ENCODE data around the gene SCAMP4. TPM values are rescaled to one million over a fixed set of nuclear protein-coding genes. Genes with fewer than 3 reads are reported as not detected.

The SCAMP4 gene
- total and polyA plus RNA-seq, 2 of the 13 experiments (the other 11 are each of a cell fraction or from before 2014, with no cell fraction given) = 10.7 to 13.7 TPM

DNA sequence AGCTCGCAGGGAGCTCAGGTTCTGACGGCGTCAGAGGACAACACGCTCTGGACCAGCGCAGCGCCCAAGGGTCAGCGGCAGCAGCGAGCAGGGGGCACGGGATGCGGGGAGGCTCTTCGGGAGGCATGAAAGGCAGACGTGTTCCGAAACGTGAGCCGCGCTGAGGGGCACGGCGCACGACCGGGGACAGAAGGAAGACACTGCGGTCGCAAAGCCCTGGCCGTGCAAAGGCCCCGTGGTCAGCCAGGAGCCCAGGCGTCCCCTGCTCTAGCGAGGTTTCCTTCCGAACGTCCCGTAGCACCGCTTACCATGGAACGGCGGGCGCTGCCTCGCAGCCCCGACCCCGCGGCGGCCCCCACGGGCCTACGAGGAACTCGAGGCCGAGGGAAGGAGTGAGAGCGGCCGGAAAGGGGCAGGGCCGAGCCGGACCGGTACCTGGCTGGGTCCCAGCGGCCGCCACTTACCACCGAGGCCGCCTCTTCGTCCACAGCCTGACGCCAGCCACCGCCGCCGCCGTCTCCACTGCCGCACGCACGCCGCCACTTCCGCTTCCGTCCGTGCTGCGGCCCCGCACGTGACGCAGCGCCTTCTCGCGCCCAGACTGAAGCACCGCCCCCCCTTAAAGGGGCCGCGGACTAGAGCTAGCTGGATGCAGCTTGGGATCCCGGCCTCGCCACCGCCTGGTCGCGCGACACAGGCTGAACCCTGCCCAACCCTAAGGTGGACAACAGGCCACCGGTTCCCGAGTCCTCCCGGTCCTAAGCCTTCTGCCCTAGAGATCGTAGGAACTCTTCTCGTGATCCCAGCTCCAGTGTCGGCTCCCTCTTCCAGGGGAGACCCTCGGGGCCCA is 29.3 kb upstream of the SCAMP4 start (continued):
- TF ChIP-seq ZSCAN12 (CRISPR knock-in tag; IDR thresholded peaks at IDR 0.05) (0 out of 2 replicates have a peak, but pooled peaks have one; percentile 72), IRF2 (CRISPR knock-in tag; IDR thresholded peaks at IDR 0.05) (peak; percentile 92), PCBP2 (optimal IDR thresholded peaks at IDR 0.05; ENCODE audit: low read depth, low read length, poor library complexity, severe bottlenecking) (no peak), ZBTB20 (CRISPR knock-in tag; IDR thresholded peaks at IDR 0.05; ENCODE audit: borderline replicate concordance, low read depth) (no peak), SOX5 (CRISPR knock-in tag; IDR thresholded peaks at IDR 0.05; ENCODE audit: borderline replicate concordance) (peak; percentile 75), SP1 (IDR thresholded peaks at IDR 0.05) (no peak), SP1 (CRISPR knock-in tag; IDR thresholded peaks at IDR 0.05) (peak; percentile 96), ZNF24 (IDR thresholded peaks at IDR 0.05) (no peak), GATAD2A (CRISPR knock-in tag; IDR thresholded peaks at IDR 0.05) (no peak; the same call in none of the 2 replicates), ZNF367 (CRISPR knock-in tag; IDR thresholded peaks at IDR 0.05; ENCODE audit: borderline replicate concordance) (no peak), HMGXB4 (CRISPR knock-in tag; IDR thresholded peaks at IDR 0.05; ENCODE audit: borderline replicate concordance in 1 of 2, low read depth in 1 of 2) (peak; percentile 65 to 84), ZNF180 (CRISPR knock-in tag; IDR thresholded peaks at IDR 0.05; ENCODE audit: borderline replicate concordance, low read depth) (no peak), PTBP1 (IDR thresholded peaks at IDR 0.05; ENCODE audit: low read depth, low read length, poor library complexity, severe bottlenecking) (no peak), ZNF703 (CRISPR knock-in tag; IDR thresholded peaks at IDR 0.05; ENCODE audit: borderline replicate concordance) (no peak; the same call in 1 of the 2 replicates), CREB1 (IDR thresholded peaks at IDR 0.05) (peak; percentile 75), CREB1 (CRISPR knock-in tag; IDR thresholded peaks at IDR 0.05) (no peak; the same call in 1 of the 2 replicates), MYPOP (CRISPR knock-in tag; IDR thresholded peaks at IDR 0.05) (peak; percentile 98), STAT5B (CRISPR knock-in tag; IDR thresholded peaks at IDR 0.05) (no peak)
- TF ChIP-seq, protein P1, sequence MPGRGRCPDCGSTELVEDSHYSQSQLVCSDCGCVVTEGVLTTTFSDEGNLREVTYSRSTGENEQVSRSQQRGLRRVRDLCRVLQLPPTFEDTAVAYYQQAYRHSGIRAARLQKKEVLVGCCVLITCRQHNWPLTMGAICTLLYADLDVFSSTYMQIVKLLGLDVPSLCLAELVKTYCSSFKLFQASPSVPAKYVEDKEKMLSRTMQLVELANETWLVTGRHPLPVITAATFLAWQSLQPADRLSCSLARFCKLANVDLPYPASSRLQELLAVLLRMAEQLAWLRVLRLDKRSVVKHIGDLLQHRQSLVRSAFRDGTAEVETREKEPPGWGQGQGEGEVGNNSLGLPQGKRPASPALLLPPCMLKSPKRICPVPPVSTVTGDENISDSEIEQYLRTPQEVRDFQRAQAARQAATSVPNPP (CRISPR knock-in tag; IDR thresholded peaks at IDR 0.05) = no peak
- TF ChIP-seq, protein P2, sequence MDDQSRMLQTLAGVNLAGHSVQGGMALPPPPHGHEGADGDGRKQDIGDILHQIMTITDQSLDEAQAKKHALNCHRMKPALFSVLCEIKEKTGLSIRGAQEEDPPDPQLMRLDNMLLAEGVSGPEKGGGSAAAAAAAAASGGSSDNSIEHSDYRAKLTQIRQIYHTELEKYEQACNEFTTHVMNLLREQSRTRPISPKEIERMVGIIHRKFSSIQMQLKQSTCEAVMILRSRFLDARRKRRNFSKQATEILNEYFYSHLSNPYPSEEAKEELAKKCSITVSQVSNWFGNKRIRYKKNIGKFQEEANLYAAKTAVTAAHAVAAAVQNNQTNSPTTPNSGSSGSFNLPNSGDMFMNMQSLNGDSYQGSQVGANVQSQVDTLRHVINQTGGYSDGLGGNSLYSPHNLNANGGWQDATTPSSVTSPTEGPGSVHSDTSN (CRISPR knock-in tag; IDR thresholded peaks at IDR 0.05; ENCODE audit: borderline replicate concordance) = no peak
- TF ChIP-seq, protein P3, sequence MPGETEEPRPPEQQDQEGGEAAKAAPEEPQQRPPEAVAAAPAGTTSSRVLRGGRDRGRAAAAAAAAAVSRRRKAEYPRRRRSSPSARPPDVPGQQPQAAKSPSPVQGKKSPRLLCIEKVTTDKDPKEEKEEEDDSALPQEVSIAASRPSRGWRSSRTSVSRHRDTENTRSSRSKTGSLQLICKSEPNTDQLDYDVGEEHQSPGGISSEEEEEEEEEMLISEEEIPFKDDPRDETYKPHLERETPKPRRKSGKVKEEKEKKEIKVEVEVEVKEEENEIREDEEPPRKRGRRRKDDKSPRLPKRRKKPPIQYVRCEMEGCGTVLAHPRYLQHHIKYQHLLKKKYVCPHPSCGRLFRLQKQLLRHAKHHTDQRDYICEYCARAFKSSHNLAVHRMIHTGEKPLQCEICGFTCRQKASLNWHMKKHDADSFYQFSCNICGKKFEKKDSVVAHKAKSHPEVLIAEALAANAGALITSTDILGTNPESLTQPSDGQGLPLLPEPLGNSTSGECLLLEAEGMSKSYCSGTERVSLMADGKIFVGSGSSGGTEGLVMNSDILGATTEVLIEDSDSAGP (CRISPR knock-in tag; IDR thresholded peaks at IDR 0.05; ENCODE audit: borderline replicate concordance) = peak; percentile 100

Data from HepG2 (cell line).